T-cell (primary cell): Measurements from ENCODE around the gene PCID2. TPM values are rescaled to one million over a fixed set of nuclear protein-coding genes. Genes with fewer than 3 reads are reported as not detected.
A peak's percentile ranks its signal among the peaks of the same experiment; 100 is the strongest.

Experiments used
- ATAC-seq, 4 experiments: fragments of 200-7000 bp in 3 of 4; fragments of 150-1000 bp in 1 of 4; cut with Tn5 transposase; replicated peaks in 1 of 4; 1 replicate in 3 of 4; 2 replicates in 1 of 4; pipeline ENCODE4 v1.10.0; 2021; ENCODE audit warnings: moderate library complexity in 3 of 4, mild to moderate bottlenecking in 2 of 4, moderate number of reproducible peaks in 1 of 4
- CTCF ChIA-PET, 2 donors: fragments of 300-600 bp; sonication (Branson Sonifier 250); formaldehyde crosslinking; loops; one replicate each; lab custom pipeline; 2022; ENCODE audit warnings: antibody characterized with exemption in 2 of 2; lab: Charles Lee
- POLR2A ChIA-PET, 2 donors: fragments of 300-600 bp; sonication (Branson Sonifier 250); formaldehyde crosslinking; loops; one replicate each; lab custom pipeline; 2022; ENCODE audit warnings: antibody characterized with exemption in 2 of 2; lab: Charles Lee
- DNase-seq, 35 experiments: peaks; one replicate each; pipeline versions ENCODE4 v3.0.0 to v3.0.0-alpha.2; 2013 to 2023
- H3K27ac ChIP-seq: one replicate; pipeline ENCODE4 v1.5.1; 2013; ENCODE audit warnings: low read length
- H3K27me3 ChIP-seq, 2 experiments: replicated peaks in 1 of 2; 1 replicate in 1 of 2; 2 replicates in 1 of 2; pipeline versions ENCODE4 v1.6.1 to v1.7.0; 2013; ENCODE audit warnings: low read length in 1 of 2, mixed read lengths in 1 of 2; ENCODE audit not compliant: control insufficient read depth in 2 of 2, insufficient read depth in 2 of 2; ENCODE audit errors: extremely low read depth in 1 of 2
- H3K36me3 ChIP-seq, 2 donors: 1 replicate in 1 of 2; 2 replicates in 1 of 2; pipeline versions ENCODE4 v1.6.1 to v1.7.0; 2013; ENCODE audit warnings: low read length in 1 of 2; ENCODE audit not compliant: control insufficient read depth in 2 of 2, insufficient read depth in 1 of 2; ENCODE audit errors: extremely low read depth in 1 of 2
- H3K4me1 ChIP-seq, 2 experiments: 1 replicate in 1 of 2; 2 replicates in 1 of 2; pipeline versions ENCODE4 v1.6.1 to v1.7.0; 2013; ENCODE audit warnings: low read length in 2 of 2, mixed read lengths in 1 of 2; ENCODE audit not compliant: insufficient read depth in 2 of 2, control insufficient read depth in 1 of 2; ENCODE audit errors: extremely low read depth in 1 of 2
- H3K4me3 ChIP-seq, 2 donors: 1 replicate in 1 of 2; 2 replicates in 1 of 2; pipeline versions ENCODE4 v1.5.1 to v1.7.0; 2013; ENCODE audit warnings: mild to moderate bottlenecking in 2 of 2, low read length in 1 of 2, moderate library complexity in 1 of 2; ENCODE audit not compliant: control insufficient read depth in 1 of 2; ENCODE audit errors: extremely low read depth in 1 of 2
- H3K9me3 ChIP-seq: 2 replicates; pipeline ENCODE4 v1.7.0; 2013
- H3K27ac Mint-ChIP-seq, 2 donors: one replicate each; pipeline ENCODE4 v1.8.0; 2020 to 2021; ENCODE audit warnings: mild to moderate bottlenecking in 2 of 2, mixed read lengths in 2 of 2
- H3K27me3 Mint-ChIP-seq, 2 donors: one replicate each; pipeline ENCODE4 v1.8.0; 2021 to 2022; ENCODE audit warnings: mixed read lengths in 2 of 2
- H3K36me3 Mint-ChIP-seq: one replicate; pipeline ENCODE4 v1.8.0; 2021; ENCODE audit warnings: mixed read lengths
- H3K4me1 Mint-ChIP-seq, 3 donors: one replicate each; pipeline ENCODE4 v1.8.0; 2020 to 2022; ENCODE audit warnings: mixed read lengths in 3 of 3, mild to moderate bottlenecking in 1 of 3
- H3K4me3 Mint-ChIP-seq, 3 donors: one replicate each; pipeline ENCODE4 v1.8.0; 2020 to 2022; ENCODE audit warnings: mild to moderate bottlenecking in 3 of 3, mixed read lengths in 3 of 3, moderate library complexity in 3 of 3
- H3K9me3 Mint-ChIP-seq, 3 donors: one replicate each; pipeline ENCODE4 v1.8.0; 2020 to 2022; ENCODE audit warnings: mixed read lengths in 3 of 3
- WGBS: methylation state at CpG from one replicate; pipeline ENCODE4 v1.1.5; 2013; ENCODE audit warnings: missing lambda C conversion rate; ENCODE audit not compliant: insufficient coverage; 5-methylcytosine and 5-hydroxymethylcytosine counted together
- total RNA-seq, 35 experiments: library from RNA in 6 of 35; stranded (reverse) in 6 of 35; fragments of 120-200 nt in 1 of 35; gene quantifications; one replicate each; pipeline versions ENCODE4 v1.2.1 to v1.2.4 and lab custom pipeline; 2013 to 2026

PCID2 gene
- total RNA-seq, 5 donors from 2014 or later (not counting 1 experiment from before 2014, with no cell fraction given) = 45.3 to 68.6 (median 63.2) TPM

DNA sequence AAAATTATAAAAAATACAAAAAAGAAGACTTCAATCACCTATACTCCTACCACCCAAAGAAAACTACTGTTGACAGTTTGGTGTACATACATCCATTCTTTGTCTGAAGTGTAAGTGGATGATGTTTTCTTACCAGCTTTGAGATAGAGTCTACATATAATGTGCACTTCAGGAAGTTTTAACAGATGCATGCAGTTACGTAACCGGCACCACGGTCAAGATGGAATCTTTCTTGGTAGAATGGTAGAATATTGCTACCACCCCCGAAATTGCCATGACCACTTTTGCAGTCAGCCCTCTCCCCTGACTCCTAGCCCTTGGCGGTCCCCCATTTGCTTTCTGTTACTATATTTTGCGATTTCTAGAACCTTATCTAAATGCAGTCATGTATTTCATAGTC lies 2.4 kb upstream of the PCID2 start:
- peaks cover 33 to 56% of the 10 kb centered on the region in 2 experiments for H3K4me1 ChIP-seq
- 100% methylated on average over 1 of the region's 6 CpGs for WGBS
- peak overlapping the region; percentile 38 to 66 for H3K27ac Mint-ChIP-seq
- POLR2A ChIA-PET = no interaction called here
- H3K9me3 ChIP-seq = no peaks in the 10 kb centered on the region
- no peak overlapping the region for H3K4me3 ChIP-seq
- CTCF ChIA-PET = interaction anchor here in 1 of 2 donors (0.5 kb wide), 1 partner anchor 63 kb away, joined by 4 read pairs; no protein-coding TSS in a partner anchor
- H3K27me3 ChIP-seq = no peaks in the 10 kb centered on the region
- no peak for DNase-seq
- H3K27ac ChIP-seq = no peak overlapping the region
- peaks cover 14% of the 10 kb centered on the region for H3K36me3 Mint-ChIP-seq
- peaks cover 50 to 53% (median 50%) of the 10 kb centered on the region in 3 donors for H3K4me1 Mint-ChIP-seq
- H3K9me3 Mint-ChIP-seq = no peaks in the 10 kb centered on the region
- ATAC-seq = no peak
- no peaks in the 10 kb centered on the region for H3K27me3 Mint-ChIP-seq
- H3K36me3 ChIP-seq = peaks cover 0 to 35% of the 10 kb centered on the region in 2 donors
- peak overlapping the region; percentile 55 to 73 (median 71) for H3K4me3 Mint-ChIP-seq

DNA sequence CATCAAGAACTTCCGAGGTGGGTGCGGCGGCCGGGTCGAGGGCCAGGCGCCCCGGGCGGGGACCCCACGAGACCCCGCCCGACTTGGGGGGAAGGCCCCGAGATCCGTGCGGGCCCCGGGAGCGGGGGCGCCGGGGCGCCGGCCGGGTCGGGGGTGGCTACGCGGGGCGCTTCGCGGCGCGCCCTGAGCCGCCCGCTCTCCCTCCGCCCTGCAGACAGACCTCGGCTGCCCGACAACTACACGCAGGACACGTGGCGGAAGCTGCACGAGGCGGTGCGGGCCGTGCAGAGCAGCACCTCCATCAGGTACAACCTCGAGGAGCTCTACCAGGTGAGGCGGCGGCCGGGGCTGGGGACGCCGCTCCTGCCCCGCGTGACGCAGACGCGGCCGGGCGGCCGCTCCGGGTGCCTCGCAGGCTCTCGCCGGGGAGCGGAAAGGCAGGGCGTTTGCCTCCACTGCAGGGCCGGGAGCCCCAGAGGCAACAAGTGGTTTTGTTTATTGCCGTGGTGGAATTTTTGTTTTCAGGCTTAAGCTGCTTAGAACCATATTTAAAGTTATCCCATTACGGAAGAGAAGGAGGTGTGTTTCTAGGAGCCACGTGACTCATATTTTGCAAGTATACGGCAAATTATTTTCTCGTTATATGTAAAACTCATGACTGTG lies 1.4 kb upstream of the PCID2 start:
- peak overlapping the region; percentile 71 to 84 (median 73) for H3K4me3 Mint-ChIP-seq
- Histone ChIP-seq H3K9me3 (no peaks in the 10 kb centered on the region), H3K27ac (peak overlapping the region; percentile 63), H3K4me1 (peaks cover 37 to 47% of the 10 kb centered on the region in 2 experiments), H3K4me3 (peak overlapping the region; percentile 49 to 64), H3K27me3 (no peaks in the 10 kb centered on the region), H3K36me3 (peaks cover 0 to 39% of the 10 kb centered on the region in 2 donors)
- WGBS = under 1% methylated on average over 59 of the region's 67 CpGs
- H3K36me3 Mint-ChIP-seq = peaks cover 21% of the 10 kb centered on the region
- ChIA-PET CTCF (interaction anchor here in 1 of 2 donors (0.7 to 1.4 kb wide), 2 partner anchors 50 to 87 kb away, joined by 3 to 4 read pairs; partner anchors contain the start of gene LAMP1), POLR2A (interaction anchor here in 1 of 2 donors (0.6 to 0.7 kb wide), 2 partner anchors 87 to 284 kb away, joined by 3 read pairs; partner anchors contain the start of gene LAMP1)
- ATAC-seq (peak; percentile 60 to 77 (median 65)), DNase-seq (peak; percentile 51 to 87 (median 79))
- no peaks in the 10 kb centered on the region for H3K27me3 Mint-ChIP-seq
- H3K9me3 Mint-ChIP-seq = no peaks in the 10 kb centered on the region
- H3K27ac Mint-ChIP-seq = peak overlapping the region; percentile 79
- peaks cover 59 to 63% (median 59%) of the 10 kb centered on the region in 3 donors for H3K4me1 Mint-ChIP-seq

DNA sequence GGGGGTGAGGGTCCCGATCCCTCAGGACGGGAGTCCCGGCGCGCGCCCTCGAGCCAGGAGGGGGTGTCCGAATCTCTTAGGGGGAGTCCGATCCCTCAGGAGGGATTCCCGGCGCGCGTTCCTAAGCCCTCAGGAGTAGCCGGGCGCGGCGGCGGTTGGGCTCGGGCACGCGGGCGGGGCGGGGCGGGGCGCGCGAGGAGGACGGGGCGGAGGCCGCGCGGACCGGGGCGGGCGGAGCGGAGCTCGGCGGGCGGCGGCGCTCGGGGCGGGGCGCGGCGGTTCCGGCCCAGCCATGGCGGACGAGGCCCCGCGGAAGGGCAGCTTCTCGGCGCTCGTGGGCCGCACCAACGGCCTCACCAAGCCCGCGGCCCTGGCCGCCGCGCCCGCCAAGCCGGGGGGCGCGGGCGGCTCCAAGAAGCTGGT lies 878 bp upstream of the PCID2 start, which contains the start of gene CUL4A:
CUL4A (plus strand) TSS at position 278 of the 423 bp plus-strand sequence; CDS start at position 293, 15 bp downstream.
- ChIA-PET CTCF (interaction anchor here in 1 of 2 donors (0.7 to 1.4 kb wide), 2 partner anchors 49 to 88 kb away, joined by 3 to 4 read pairs; partner anchors contain the start of gene LAMP1), POLR2A (no interaction called here)
- H3K4me1 ChIP-seq = peaks cover 37 to 47% of the 10 kb centered on the region in 2 experiments
- Mint-ChIP-seq H3K4me1 (peaks cover 63 to 66% (median 63%) of the 10 kb centered on the region in 3 donors), H3K4me3 (peak within 1 kb of the TSS; percentile 86 to 92 (median 87)), H3K36me3 (peaks cover 22% of the 10 kb centered on the region), H3K27ac (peak within 1 kb of the TSS; percentile 79), H3K9me3 (no peaks in the 10 kb centered on the region), H3K27me3 (no peaks in the 10 kb centered on the region)
- H3K36me3 ChIP-seq = peaks cover 0 to 40% of the 10 kb centered on the region in 2 donors
- WGBS = under 1% methylated on average over 66 of the region's 66 CpGs
- no peaks in the 10 kb centered on the region for H3K27me3 ChIP-seq
- H3K9me3 ChIP-seq = no peaks in the 10 kb centered on the region
- peak; percentile 62 to 72 (median 68) for ATAC-seq
- H3K27ac ChIP-seq = peak within 1 kb of the TSS; percentile 96
- H3K4me3 ChIP-seq = peak within 1 kb of the TSS; percentile 64 to 84
- DNase-seq = peak; percentile 27 to 85 (median 58)

DNA sequence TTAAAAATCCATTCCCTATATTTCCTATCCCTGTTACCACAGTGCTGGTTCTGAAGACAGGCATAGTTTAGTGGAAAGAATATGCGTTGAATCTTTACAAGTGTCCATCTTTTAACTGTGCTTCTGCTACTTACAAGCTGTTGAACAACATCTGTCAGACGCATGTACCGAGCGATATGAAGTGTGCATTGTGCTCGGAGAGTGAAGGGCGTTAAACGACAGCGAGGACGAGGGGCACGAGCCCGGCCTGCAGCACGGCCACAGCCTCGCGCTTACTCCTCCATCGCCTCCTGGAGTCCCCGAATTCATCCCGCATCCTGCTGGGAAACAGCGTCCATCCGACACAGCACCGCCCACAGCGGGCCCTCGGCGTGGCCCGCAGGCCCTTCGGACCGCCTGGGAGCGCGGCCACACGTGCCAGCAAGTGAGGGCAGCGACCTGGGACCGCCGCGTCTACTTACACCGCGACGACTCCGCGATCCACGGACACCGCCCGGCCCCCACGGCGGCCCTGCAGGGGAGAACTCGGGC lies 514 bp downstream of the PCID2 start:
- no peaks in the 10 kb centered on the region for H3K27me3 Mint-ChIP-seq
- peaks cover 30 to 56% of the 10 kb centered on the region in 2 experiments for H3K4me1 ChIP-seq
- no peaks in the 10 kb centered on the region for H3K27me3 ChIP-seq
- H3K9me3 ChIP-seq = no peaks in the 10 kb centered on the region
- H3K4me3 ChIP-seq = peak overlapping the region; percentile 64 to 84
- H3K36me3 ChIP-seq = peaks cover 0 to 47% of the 10 kb centered on the region in 2 donors
- peak overlapping the region; percentile 77 to 86 for H3K27ac Mint-ChIP-seq
- DNase-seq (peak in 3 of 35 experiments; percentile 5 to 42 (median 18)), ATAC-seq (peak in 1 of 4 experiments; percentile 4)
- H3K4me3 Mint-ChIP-seq = peak overlapping the region; percentile 86 to 92 (median 87)
- H3K9me3 Mint-ChIP-seq = no peaks in the 10 kb centered on the region
- WGBS = under 1% methylated on average over 44 of the region's 44 CpGs
- POLR2A ChIA-PET = no interaction called here
- peak overlapping the region; percentile 96 for H3K27ac ChIP-seq
- CTCF ChIA-PET = interaction anchor here in 1 of 2 donors (0.6 kb wide), 1 partner anchor 85 kb away, joined by 3 read pairs; no protein-coding TSS in a partner anchor
- H3K4me1 Mint-ChIP-seq = peaks cover 66 to 75% (median 75%) of the 10 kb centered on the region in 3 donors
- H3K36me3 Mint-ChIP-seq = peaks cover 22% of the 10 kb centered on the region

DNA sequence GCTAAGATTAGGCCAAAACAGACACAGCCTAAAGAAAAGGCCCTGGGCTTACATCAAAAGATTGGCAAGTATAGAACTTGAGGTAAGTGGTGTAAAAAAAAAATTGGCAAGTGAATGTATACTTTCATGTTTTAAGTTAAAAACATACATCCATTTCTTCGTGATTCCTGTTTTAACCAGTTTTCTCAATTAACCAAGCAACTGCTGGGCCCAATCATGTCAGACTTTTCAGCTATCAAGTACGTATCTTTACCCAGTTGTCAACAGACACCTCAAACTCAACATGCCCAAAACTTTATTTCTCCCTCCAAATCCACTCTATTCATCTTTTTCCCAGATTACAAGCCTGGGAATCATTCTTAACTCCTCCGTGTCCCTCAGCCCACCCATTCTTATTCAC lies 1.0 kb downstream of the PCID2 start:
- POLR2A ChIA-PET = interaction anchor here in 1 of 2 donors (0.6 kb wide), 1 partner anchor 17 kb away, joined by 4 read pairs; no protein-coding TSS in a partner anchor
- DNase-seq = no peak
- Histone ChIP-seq H3K9me3 (no peaks in the 10 kb centered on the region), H3K4me1 (peaks cover 30 to 51% of the 10 kb centered on the region in 2 experiments), H3K36me3 (peaks cover 0 to 44% of the 10 kb centered on the region in 2 donors), H3K27me3 (no peaks in the 10 kb centered on the region), H3K27ac (peak overlapping the region; percentile 54), H3K4me3 (peak overlapping the region in 1 of 2 donors; percentile 84)
- H3K4me1 Mint-ChIP-seq = peaks cover 69 to 75% (median 75%) of the 10 kb centered on the region in 3 donors
- CTCF ChIA-PET = interaction anchor here in 1 of 2 donors (0.6 kb wide), 1 partner anchor 85 kb away, joined by 3 read pairs; no protein-coding TSS in a partner anchor
- no peaks in the 10 kb centered on the region for H3K9me3 Mint-ChIP-seq
- peak overlapping the region; percentile 77 to 86 for H3K27ac Mint-ChIP-seq
- no peaks in the 10 kb centered on the region for H3K27me3 Mint-ChIP-seq
- H3K4me3 Mint-ChIP-seq = peak overlapping the region; percentile 86 to 92 (median 87)
- ATAC-seq = no peak
- H3K36me3 Mint-ChIP-seq = peaks cover 22% of the 10 kb centered on the region
- 51% methylated on average over 3 of the region's 3 CpGs for WGBS

DNA sequence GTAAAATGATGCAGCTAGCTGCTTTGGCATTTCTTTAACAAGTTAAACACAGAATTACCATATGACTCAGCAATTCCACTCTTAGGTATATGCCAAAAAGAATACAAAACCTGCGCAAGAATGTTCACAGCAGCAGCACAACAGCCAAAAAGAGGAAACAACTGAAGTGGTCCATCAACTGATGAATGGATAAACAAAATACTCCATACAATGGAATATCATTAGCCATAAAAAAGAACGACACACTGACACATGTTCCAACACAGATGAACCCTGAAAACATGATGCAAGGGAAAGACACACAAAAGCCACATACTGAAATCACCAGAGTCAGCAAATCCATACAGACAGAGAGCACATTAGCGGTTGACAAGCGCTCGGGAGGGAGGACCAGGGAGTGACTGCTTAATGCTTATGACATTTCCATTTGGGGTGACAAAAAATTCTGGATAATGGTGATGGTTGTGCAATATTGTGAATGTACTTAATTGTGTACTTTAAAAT lies 3.0 kb downstream of the PCID2 start:
- POLR2A ChIA-PET = no interaction called here
- Histone ChIP-seq H3K27ac (no peak overlapping the region), H3K9me3 (no peaks in the 10 kb centered on the region), H3K4me3 (no peak overlapping the region), H3K4me1 (peaks cover 25 to 37% of the 10 kb centered on the region in 2 experiments), H3K36me3 (peaks cover 0 to 33% of the 10 kb centered on the region in 2 donors), H3K27me3 (no peaks in the 10 kb centered on the region)
- Mint-ChIP-seq H3K27me3 (no peaks in the 10 kb centered on the region), H3K4me3 (peak overlapping the region in 2 of 3 donors; percentile 1 to 86), H3K4me1 (peaks cover 64 to 66% (median 65%) of the 10 kb centered on the region in 3 donors), H3K27ac (no peak overlapping the region), H3K36me3 (peaks cover 16% of the 10 kb centered on the region), H3K9me3 (no peaks in the 10 kb centered on the region)
- CTCF ChIA-PET = no interaction called here
- WGBS = 58% methylated on average over 2 of the region's 5 CpGs
- no peak for ATAC-seq
- DNase-seq = no peak
